Body of pancreas (tissue), 4 donors: ENCODE data around the gene RNGTT.

Source experiments
- CTCF ChIP-seq, 7 experiments: fragments of 450-650 bp in 4 of 7; fragments of 200-600 bp in 3 of 7; sonication (generic) in 3 of 7; IDR thresholded peaks; one replicate each; pipeline ENCODE4 v1.5.1; 2016 to 2019; ENCODE audit warnings: antibody characterized with exemption in 7 of 7
- POLR2A ChIP-seq, 3 donors: fragments of 450-650 bp; IDR thresholded peaks; one replicate each; pipeline ENCODE4 v1.6.1; 2016; ENCODE audit warnings: antibody characterized with exemption in 3 of 3, mild to moderate bottlenecking in 2 of 3

GRCh38 chr6:88709819-88710246, 253.6 kb downstream of the RNGTT start:
- TF ChIP-seq POLR2A (IDR thresholded peaks at IDR 0.05) (no peak), CTCF (IDR thresholded peaks at IDR 0.05) (no peak)
